Common myeloid progenitor, CD34-positive (primary cell): Measurements from ENCODE around the gene NDUFB11.
A peak's percentile ranks its signal among the peaks of the same experiment; 100 is the strongest.

Experiments used
- CTCF ChIA-PET: fragments of 350-600 bp; sonication (Branson Sonifier 250); formaldehyde crosslinking; loops from one replicate; lab custom pipeline; 2021; ENCODE audit warnings: antibody characterized with exemption; lab: Charles Lee
- POLR2A ChIA-PET: fragments of 350-600 bp; sonication (Branson Sonifier 250); formaldehyde crosslinking; loops from one replicate; lab custom pipeline; 2021; ENCODE audit warnings: antibody characterized with exemption; lab: Charles Lee
- DNase-seq, 3 donors: peaks; one replicate each; pipeline versions ENCODE4 v3.0.0 to v3.0.0-alpha.2; 2013
- H3K27ac ChIP-seq, 2 experiments: 1 replicate in 1 of 2; 2 replicates in 1 of 2; pipeline ENCODE4 v1.7.0; 2013; ENCODE audit warnings: inconsistent platforms in 2 of 2, low read length in 2 of 2, mild to moderate bottlenecking in 2 of 2, low read depth in 1 of 2, moderate library complexity in 1 of 2; ENCODE audit not compliant: severe bottlenecking in 2 of 2, insufficient read depth in 1 of 2, poor library complexity in 1 of 2
- H3K27me3 ChIP-seq, 5 experiments: replicated peaks in 2 of 5; 1 replicate in 3 of 5; 2 replicates in 2 of 5; pipeline versions ENCODE4 v1.6.1 to v1.7.0; 2013; ENCODE audit warnings: low read length in 4 of 5, mild to moderate bottlenecking in 2 of 5, moderate library complexity in 2 of 5, inconsistent platforms in 1 of 5; ENCODE audit not compliant: insufficient read depth in 5 of 5, control insufficient read depth in 4 of 5
- H3K36me3 ChIP-seq, 4 experiments: 1 replicate in 2 of 4; 2 replicates in 2 of 4; pipeline versions ENCODE4 v1.6.1 to v1.7.0; 2013; ENCODE audit warnings: low read length in 3 of 4, control low read depth in 1 of 4, mild to moderate bottlenecking in 1 of 4; ENCODE audit not compliant: control insufficient read depth in 4 of 4, insufficient read depth in 4 of 4
- H3K4me1 ChIP-seq, 4 experiments: 1 replicate in 3 of 4; 2 replicates in 1 of 4; pipeline versions ENCODE4 v1.6.1 to v1.7.1; 2013; ENCODE audit warnings: low read length in 3 of 4, mild to moderate bottlenecking in 3 of 4, control low read depth in 1 of 4, inconsistent platforms in 1 of 4, moderate library complexity in 1 of 4; ENCODE audit not compliant: control insufficient read depth in 4 of 4, insufficient read depth in 4 of 4; ENCODE audit errors: control extremely low read depth in 1 of 4
- H3K4me3 ChIP-seq, 7 experiments: 1 replicate in 4 of 7; 2 replicates in 3 of 7; pipeline versions ENCODE4 v1.5.1 to v1.7.0; 2013; ENCODE audit warnings: mild to moderate bottlenecking in 7 of 7, low read length in 6 of 7, moderate library complexity in 6 of 7, inconsistent platforms in 2 of 7, low read depth in 2 of 7, control low read depth in 1 of 7; ENCODE audit not compliant: insufficient read depth in 4 of 7, control insufficient read depth in 1 of 7; ENCODE audit errors: extremely low read depth in 1 of 7
- H3K9me3 ChIP-seq, 5 experiments: 1 replicate in 4 of 5; 2 replicates in 1 of 5; pipeline versions ENCODE4 v1.6.1 to v1.7.1; 2013; ENCODE audit warnings: low read length in 4 of 5, mild to moderate bottlenecking in 2 of 5, inconsistent platforms in 1 of 5, low read depth in 1 of 5, moderate library complexity in 1 of 5; ENCODE audit not compliant: control insufficient read depth in 4 of 5, insufficient read depth in 2 of 5; ENCODE audit errors: control extremely low read depth in 1 of 5
- WGBS: methylation state at CpG from one replicate; pipeline ENCODE4 v1.1.5; 2013; ENCODE audit not compliant: insufficient coverage; 5-methylcytosine and 5-hydroxymethylcytosine counted together

Gene NDUFB11

DNA sequence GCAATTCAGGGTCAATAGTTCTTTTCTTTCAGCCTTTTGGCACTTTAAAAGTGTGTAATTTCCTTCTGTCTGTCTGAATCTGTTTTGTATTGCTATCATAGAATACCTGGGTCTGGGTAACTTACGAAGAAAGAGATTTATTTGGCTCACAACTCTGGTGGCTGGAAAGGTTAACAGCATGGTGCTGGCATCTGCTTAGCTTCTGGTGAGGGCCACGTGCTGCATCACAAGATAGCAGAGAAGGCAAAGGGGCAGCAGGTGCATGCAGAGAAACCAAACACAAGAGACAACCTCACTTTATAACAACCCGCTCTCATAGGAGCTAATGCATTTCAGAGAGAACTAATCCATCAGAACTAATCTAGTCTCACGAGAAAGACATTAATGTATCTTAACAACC is 47.5 kb downstream of the NDUFB11 start:
- Histone ChIP-seq H3K27ac (no peak overlapping the region), H3K27me3 (peaks cover 0 to 7% (median 0%) of the 10 kb centered on the region in 5 experiments), H3K4me1 (peaks cover 0 to under 1% (median under 1%) of the 10 kb centered on the region in 4 experiments), H3K36me3 (no peaks in the 10 kb centered on the region), H3K4me3 (no peak overlapping the region), H3K9me3 (peaks cover 0 to 6% (median 0%) of the 10 kb centered on the region in 5 experiments)
- ChIA-PET CTCF (interaction anchor here (0.8 kb wide), 1 partner anchor 193 kb away, joined by 3 read pairs; no protein-coding TSS in a partner anchor), POLR2A (no interaction called here)
- no peak for DNase-seq
- no CpG with 5 or more reads among the region's 4 CpGs for WGBS

DNA sequence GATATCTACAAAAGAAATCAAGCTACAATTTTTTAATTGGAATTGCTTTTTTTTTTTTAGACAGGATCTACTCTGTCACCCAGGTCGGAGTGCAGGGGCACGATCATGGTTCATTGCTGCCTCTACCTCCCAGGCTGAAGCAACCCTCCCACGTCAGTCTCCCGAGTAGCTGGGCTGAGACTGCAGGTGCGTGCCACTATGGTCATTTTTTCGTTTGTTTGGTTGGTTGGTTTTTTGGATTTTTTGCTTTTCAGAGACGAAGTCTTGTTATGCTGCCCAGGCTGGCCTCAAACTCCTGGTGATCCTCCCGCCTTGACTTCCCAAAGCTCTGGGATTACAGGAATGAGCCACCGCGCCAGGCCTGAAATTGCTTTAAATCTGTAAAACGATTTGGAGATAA is 50.6 kb downstream of the NDUFB11 start:
- CTCF ChIA-PET: interaction anchor here (0.7 to 2.8 kb wide), 6 partner anchors 12 to 429 kb away, joined by 3 to 10 read pairs (median 4); partner anchors contain the start of gene JADE3
- no peaks in the 10 kb centered on the region for H3K9me3 ChIP-seq
- WGBS: 75% methylated on average over 5 of the region's 11 CpGs
- H3K27me3 ChIP-seq: peaks cover 0 to 7% (median 0%) of the 10 kb centered on the region in 5 experiments
- DNase-seq: no peak
- H3K36me3 ChIP-seq: no peaks in the 10 kb centered on the region
- no peak overlapping the region for H3K27ac ChIP-seq
- H3K4me1 ChIP-seq: peaks cover 0 to 16% (median 6%) of the 10 kb centered on the region in 4 experiments
- POLR2A ChIA-PET: no interaction called here
- no peak overlapping the region for H3K4me3 ChIP-seq

GRCh38 chrX:47093248-47093647 is 51.3 kb downstream of the NDUFB11 start:
- WGBS: no CpG with 5 or more reads among the region's 1 CpG
- ChIA-PET POLR2A (no interaction called here), CTCF (interaction anchor here (0.7 to 2.8 kb wide), 6 partner anchors 12 to 430 kb away, joined by 3 to 10 read pairs (median 4); partner anchors contain the start of gene JADE3)
- H3K27me3 ChIP-seq: peaks cover 0 to 7% (median 0%) of the 10 kb centered on the region in 5 experiments
- peak; percentile 36 to 70 (median 64) for DNase-seq
- H3K4me3 ChIP-seq: no peak overlapping the region
- H3K9me3 ChIP-seq: no peaks in the 10 kb centered on the region
- no peak overlapping the region for H3K27ac ChIP-seq
- H3K4me1 ChIP-seq: peaks cover 0 to 16% (median 6%) of the 10 kb centered on the region in 4 experiments
- H3K36me3 ChIP-seq: no peaks in the 10 kb centered on the region
